HCT116 (cell line): ENCODE measurements around the gene WDPCP.

Experiments used
- EGR1 ChIP-seq: IDR thresholded peaks from 2 replicates; pipeline ENCODE4 v1.6.1; 2012; ENCODE audit warnings: low read depth
- EZH2 ChIP-seq: fragments of 200-600 bp; sonication (generic); IDR thresholded peaks from 2 replicates; pipeline ENCODE4 v1.6.1; 2017; ENCODE audit warnings: antibody characterized with exemption, mixed run types
- POLR2A ChIP-seq: IDR thresholded peaks from 2 replicates; pipeline ENCODE4 v1.7.0; 2011; ENCODE audit warnings: borderline replicate concordance; ENCODE audit not compliant: insufficient read depth, insufficient read length; ENCODE audit errors: extremely low read depth

GRCh38 chr2:63364866-63365265 lies 223.4 kb downstream of the WDPCP start:
- TF ChIP-seq EGR1: no peak
- TF ChIP-seq POLR2A: no peak
- no peak for TF ChIP-seq EZH2
